ENCODE data around the gene SLC17A3. TPM values are rescaled to one million over a fixed set of nuclear protein-coding genes. Genes with fewer than 3 reads are reported as not detected.

SLC17A3 gene
- total RNA-seq, 1 donor = not detected

DNA sequence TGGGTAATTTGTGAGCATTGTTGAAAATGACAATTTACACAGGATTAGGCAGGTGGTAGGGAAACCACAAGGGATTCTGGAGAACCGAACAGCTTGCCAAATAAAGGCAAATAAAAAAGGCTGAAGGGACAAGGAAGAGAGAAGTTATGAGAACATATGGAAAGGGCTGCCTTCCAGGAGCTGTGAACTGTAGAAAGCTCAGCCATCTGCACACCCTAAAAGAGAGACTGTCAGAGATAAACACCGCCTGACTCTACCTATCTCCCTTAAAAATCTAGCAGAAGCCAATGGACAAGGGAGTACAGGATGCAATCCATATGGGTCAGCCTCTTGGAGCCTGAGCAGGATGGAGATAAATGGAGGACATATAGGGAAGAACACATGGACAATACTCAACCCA is 29.5 kb downstream of the SLC17A3 start:
- no peak for DNase-seq (ENCODE audit: low read depth in 2 of 3, low spot score in 2 of 3)

- no peak for DNase-seq (ENCODE audit: low read depth in 2 of 3, low spot score in 2 of 3)
Measured at GRCh38 chr6:25842526-25842925, 31.5 kb downstream of the SLC17A3 start.

DNA sequence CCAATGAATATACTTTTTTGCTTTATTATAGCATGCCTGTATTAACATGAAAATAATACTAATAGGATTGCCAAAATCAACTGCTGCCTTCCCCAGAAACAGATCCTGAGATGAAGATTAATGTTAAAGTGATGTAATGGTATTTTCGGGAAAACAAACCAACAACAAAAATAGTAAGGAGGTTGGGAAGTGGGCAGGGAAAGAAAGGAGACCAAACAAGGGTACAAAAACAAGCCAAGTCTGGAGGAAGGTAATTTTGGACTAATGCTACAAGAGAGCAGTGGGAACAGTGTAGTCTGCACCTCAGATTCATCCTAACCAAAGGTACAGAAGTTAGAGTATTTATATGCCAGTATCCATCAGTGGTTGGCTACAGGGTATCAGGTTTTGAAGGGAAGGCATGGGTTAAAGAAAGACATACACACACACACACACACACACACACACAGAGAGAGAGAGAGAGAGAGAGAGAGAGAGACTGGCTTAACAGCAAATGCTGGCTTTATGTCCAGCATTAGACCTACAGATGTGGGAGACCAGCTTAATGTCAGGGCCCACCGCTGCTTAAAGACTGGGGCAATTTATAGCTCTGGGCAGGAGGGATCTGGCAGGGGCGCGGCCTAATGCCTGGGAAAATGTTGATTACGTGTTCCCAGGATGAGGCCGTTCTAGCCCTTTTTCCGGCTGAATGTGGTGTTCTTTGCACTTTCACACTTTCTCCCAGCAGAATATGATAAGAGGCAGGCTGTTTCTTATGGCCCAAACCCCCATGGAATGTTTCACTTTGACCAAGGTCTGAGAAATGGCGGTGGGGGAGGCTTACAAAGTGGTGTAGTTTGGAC is 38.4 kb downstream of the SLC17A3 start:
- DNase-seq (ENCODE audit: low read depth in 2 of 3, low spot score in 2 of 3) = no peak

GRCh38 chr6:25834950-25835349 is 39.1 kb downstream of the SLC17A3 start:
- DNase-seq (ENCODE audit: low read depth in 2 of 3, low spot score in 2 of 3) = peak in 1 of 3 donors; percentile 5

GRCh38 chr6:25833136-25833535 is 40.9 kb downstream of the SLC17A3 start:
- DNase-seq (ENCODE audit: low read depth in 2 of 3, low spot score in 2 of 3) = no peak

DNA sequence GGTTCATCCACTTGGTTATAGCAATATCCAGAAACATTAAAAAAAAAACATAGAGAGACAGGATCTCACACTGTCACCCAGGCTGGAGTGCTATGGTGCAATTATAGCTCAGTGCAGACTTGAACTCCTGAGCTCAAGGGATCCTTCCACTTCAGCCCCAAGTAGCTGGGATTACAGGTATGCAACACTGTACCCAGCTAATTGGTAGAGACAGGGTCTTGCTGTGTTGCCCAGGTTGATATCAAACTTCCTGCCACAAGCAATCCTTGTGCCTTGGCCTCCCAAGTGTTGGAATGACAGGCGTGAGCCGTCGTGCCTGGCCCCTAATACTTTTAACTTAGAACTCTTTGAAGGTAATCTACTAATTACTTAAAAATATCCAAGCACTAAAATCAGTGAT is 41.4 kb downstream of the SLC17A3 start:
- DNase-seq (ENCODE audit: low read depth in 2 of 3, low spot score in 2 of 3) = no peak

GRCh38 chr6:25832307-25832662 is 41.8 kb downstream of the SLC17A3 start:
- no peak for DNase-seq (ENCODE audit: low read depth in 2 of 3, low spot score in 2 of 3)

GRCh38 chr6:25831532-25832306 is 42.3 kb downstream of the SLC17A3 start, which contains the start of gene SLC17A1:
SLC17A1 (minus strand) TSS chr6:25832052; CDS start chr6:25830557, 1,495 bp downstream.
- no peak for DNase-seq (ENCODE audit: low read depth in 2 of 3, low spot score in 2 of 3)

- no peak for DNase-seq (ENCODE audit: low read depth in 2 of 3, low spot score in 2 of 3)
Measured at GRCh38 chr6:25830458-25830857, 43.6 kb downstream of the SLC17A3 start.

DNA sequence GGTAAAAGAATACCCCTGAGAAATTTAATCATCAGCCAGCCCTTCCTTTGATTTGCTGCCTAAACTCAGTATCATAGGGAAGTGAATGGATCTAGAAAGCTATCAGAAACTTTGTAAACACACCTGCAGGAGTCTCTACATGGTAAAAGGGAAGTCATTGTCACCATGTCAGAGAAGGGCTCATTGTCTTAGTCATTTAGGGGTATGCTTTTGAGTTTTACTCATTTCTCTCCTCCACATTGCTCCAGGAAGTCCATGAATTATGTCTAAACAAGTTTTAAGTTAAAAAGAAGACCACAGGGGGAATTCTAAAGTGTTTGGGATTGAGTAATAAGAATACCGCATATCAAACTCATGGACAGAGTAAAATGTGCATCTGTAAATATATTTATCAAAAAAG is 44.7 kb downstream of the SLC17A3 start:
- DNase-seq (ENCODE audit: low read depth in 2 of 3, low spot score in 2 of 3) = no peak

DNA sequence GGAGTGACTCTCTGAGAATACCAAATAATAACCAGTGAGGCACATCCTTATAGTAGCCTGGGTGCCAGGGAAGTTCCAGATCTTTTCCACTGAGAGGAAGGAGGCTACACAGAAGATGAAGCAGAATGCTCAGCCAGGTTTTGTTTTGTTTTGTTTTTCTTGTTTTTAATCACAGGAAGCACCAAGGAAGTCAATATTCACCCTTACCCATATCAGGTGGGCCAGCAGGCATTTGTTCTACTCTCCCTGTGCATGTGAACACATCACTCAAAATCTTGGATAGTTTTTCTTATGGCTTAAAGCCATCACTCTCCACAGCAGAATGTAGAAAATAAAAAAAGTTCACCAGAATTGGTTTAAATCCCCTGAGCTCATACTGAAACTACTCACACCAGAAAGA is 52.7 kb downstream of the SLC17A3 start:
- DNase-seq (ENCODE audit: low read depth in 2 of 3, low spot score in 2 of 3) = no peak

GRCh38 chr6:25816252-25816651 is 57.8 kb downstream of the SLC17A3 start:
- DNase-seq (ENCODE audit: low read depth in 2 of 3, low spot score in 2 of 3) = no peak

GRCh38 chr6:25815194-25815593 is 58.8 kb downstream of the SLC17A3 start:
- DNase-seq (ENCODE audit: low read depth in 2 of 3, low spot score in 2 of 3) = no peak

GRCh38 chr6:25804804-25805203 is 69.2 kb downstream of the SLC17A3 start:
- DNase-seq (ENCODE audit: low read depth in 2 of 3, low spot score in 2 of 3) = no peak

DNA sequence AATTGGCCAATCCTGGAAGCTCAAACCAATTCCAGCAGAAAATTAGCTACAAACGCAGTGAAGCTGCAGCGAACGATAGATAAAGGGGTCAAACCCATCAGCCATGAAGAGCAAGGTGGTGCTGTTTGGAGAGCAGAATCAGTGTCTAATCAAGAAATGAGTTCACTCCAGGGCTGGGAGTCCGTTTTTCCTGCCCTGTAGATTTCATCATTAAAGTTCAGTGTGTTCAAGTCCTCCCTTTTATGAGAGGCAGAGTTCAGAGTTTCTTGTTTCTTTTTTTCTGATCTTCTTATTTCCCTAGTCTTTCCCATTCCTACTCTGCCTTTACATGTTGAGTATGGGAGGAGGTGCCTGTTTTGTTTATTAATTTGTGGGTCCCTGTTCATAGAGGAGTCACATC is 72.6 kb downstream of the SLC17A3 start:
- no peak for DNase-seq (ENCODE audit: low read depth in 2 of 3, low spot score in 2 of 3)

Other genes with a start within 250 kb of the SLC17A3 start
- not detected for gene SCGN, start 222.0 kb downstream of the SLC17A3 start, total RNA-seq
- under 0.01 TPM for gene SLC17A4, start 119.5 kb downstream of the SLC17A3 start, total RNA-seq
- not detected for gene SLC17A1, start 42.2 kb downstream of the SLC17A3 start, total RNA-seq
- not detected for gene SLC17A2, start 56.4 kb upstream of the SLC17A3 start, total RNA-seq
- gene TRIM38, start 88.6 kb upstream of the SLC17A3 start, total RNA-seq = 4.8 TPM
- 0.27 TPM for gene HFE, start 213.2 kb upstream of the SLC17A3 start, total RNA-seq